GM12878 (cell line): ENCODE results near the gene FBXL7. TPM values are rescaled to one million over a fixed set of nuclear protein-coding genes. Genes with fewer than 3 reads are reported as not detected.

Experiments
- ATAC-seq: fragments of 200-7000 bp; cut with Tn5 transposase; 3 replicates; pipeline ENCODE4 v1.9.1; 2020; ENCODE audit warnings: mild to moderate bottlenecking, moderate library complexity
- BruUV-seq: library from RNA; stranded (reverse); fragments of 400-500 nt; replicated peaks from 2 replicates; lab custom pipeline; 2021; lab: Mats Ljungman, UMichigan
- CTCF ChIA-PET: fragments of 300-600 bp; sonication (Branson Sonifier 250); formaldehyde crosslinking; extraction: SDS; loops from one replicate; lab custom pipeline; 2021; ENCODE audit warnings: inconsistent platforms; lab: Yijun Ruan, JAX
- POLR2A ChIA-PET: fragments of 350-600 bp; formaldehyde crosslinking; extraction: SDS; loops from one replicate; lab custom pipeline; 2021; ENCODE audit warnings: inconsistent platforms; lab: Charles Lee
- RAD21 ChIA-PET: fragments of 300-600 bp; sonication (Branson Sonifier 250); formaldehyde crosslinking; loops from one replicate; lab custom pipeline; 2023; ENCODE audit warnings: antibody characterized with exemption; ENCODE audit not compliant: unreplicated experiment; lab: Charles Lee
- SMC1A ChIA-PET: fragments of 300-600 bp; sonication (Branson Sonifier 250); formaldehyde crosslinking; loops from one replicate; lab custom pipeline; 2023; ENCODE audit not compliant: unreplicated experiment, uncharacterized antibody; lab: Charles Lee
- DNase-seq: peaks from one replicate; pipeline ENCODE4 v3.0.0-alpha.2; 2011; ENCODE audit warnings: low read depth, low spot score
- FAIRE-seq: peaks from 3 replicates; lab custom pipeline; 2011; peaks lifted over from hg19 to GRCh38; lab: Jason Lieb, UNC
- H2AFZ ChIP-seq: 2 replicates; pipeline ENCODE4 v1.6.0; 2011; ENCODE audit warnings: low read depth, low read length, control low read depth; ENCODE audit not compliant: control insufficient read depth
- H3K27ac ChIP-seq: 2 replicates; pipeline ENCODE4 v1.5.1; 2011; ENCODE audit warnings: control low read depth; ENCODE audit not compliant: control insufficient read depth, insufficient read depth
- H3K27me3 ChIP-seq, 2 experiments: replicated peaks in 1 of 2; 2 replicates each; pipeline versions ENCODE4 v1.6.0 to v1.6.1; 2011; ENCODE audit warnings: low read length in 1 of 2; ENCODE audit not compliant: control insufficient read depth in 2 of 2, insufficient read depth in 2 of 2
- H3K36me3 ChIP-seq, 2 experiments: 2 replicates each; pipeline ENCODE4 v1.5.1; 2011; ENCODE audit warnings: low read length in 1 of 2; ENCODE audit not compliant: control insufficient read depth in 2 of 2, insufficient read depth in 2 of 2
- H3K4me1 ChIP-seq: 2 replicates; pipeline ENCODE4 v1.6.1; 2011; ENCODE audit warnings: mild to moderate bottlenecking, low read length, moderate library complexity, mixed read lengths; ENCODE audit not compliant: control insufficient read depth, insufficient read depth
- H3K4me2 ChIP-seq: 2 replicates; pipeline ENCODE4 v1.6.0; 2011; ENCODE audit warnings: control low read depth; ENCODE audit not compliant: control insufficient read depth, insufficient read depth
- H3K4me3 ChIP-seq: fragments of 200-600 bp; sonication (generic); 2 replicates; pipeline ENCODE4 v1.5.1; 2016
- H3K79me2 ChIP-seq: 2 replicates; pipeline ENCODE4 v1.6.0; 2011; ENCODE audit warnings: low read length; ENCODE audit not compliant: control insufficient read depth, insufficient read depth
- H3K9ac ChIP-seq: 2 replicates; pipeline ENCODE4 v1.8.0; 2011; ENCODE audit warnings: low read length, control low read depth, mixed read lengths; ENCODE audit not compliant: control insufficient read depth, insufficient read depth
- H3K9me3 ChIP-seq: replicated peaks from 3 replicates; pipeline ENCODE4 v1.5.1; 2011; ENCODE audit warnings: mild to moderate bottlenecking, low read length; ENCODE audit not compliant: control insufficient read depth, insufficient read depth
- H4K20me1 ChIP-seq: 2 replicates; pipeline ENCODE4 v1.6.0; 2011; ENCODE audit not compliant: control insufficient read depth, insufficient read depth
- BRCA1 ChIP-seq: IDR thresholded peaks from 2 replicates; pipeline ENCODE4 v1.6.1; 2011; ENCODE audit warnings: low read depth, low read length, improper control_type of control experiment
- HDGF ChIP-seq: fragments of 450-650 bp; IDR thresholded peaks from 2 replicates; pipeline ENCODE4 v1.6.1; 2016; ENCODE audit warnings: antibody characterized with exemption
- MYC ChIP-seq: IDR thresholded peaks from 2 replicates; pipeline ENCODE4 v1.6.1; 2011; ENCODE audit warnings: mild to moderate bottlenecking, low read length, moderate library complexity, inconsistent platforms; ENCODE audit not compliant: insufficient read depth, insufficient replicate concordance, insufficient read length, severe bottlenecking
- NR2C1 ChIP-seq: fragments of 450-650 bp; IDR thresholded peaks from 2 replicates; pipeline ENCODE4 v1.6.1; 2017; ENCODE audit warnings: antibody characterized with exemption, mild to moderate bottlenecking, moderate library complexity
- NR2C2 ChIP-seq: IDR thresholded peaks from 2 replicates; pipeline ENCODE4 v1.6.1; 2011; ENCODE audit warnings: borderline replicate concordance, low read depth; ENCODE audit not compliant: control insufficient read depth, insufficient read length
- PAX5 ChIP-seq: IDR thresholded peaks from 2 replicates; pipeline ENCODE4 v1.6.1; 2011; ENCODE audit warnings: low read depth, low read length, borderline replicate concordance
- RAD21 ChIP-seq: IDR thresholded peaks from 2 replicates; pipeline ENCODE4 v1.6.1; 2011; ENCODE audit warnings: mild to moderate bottlenecking, low read depth, low read length, moderate library complexity; ENCODE audit not compliant: insufficient read depth
- RB1 ChIP-seq: fragments of 450-650 bp; formaldehyde crosslinking; IDR thresholded peaks from 2 replicates; pipeline ENCODE4 v1.6.1; 2017; ENCODE audit warnings: mild to moderate bottlenecking, borderline replicate concordance
- STAT3 ChIP-seq: IDR thresholded peaks from 2 replicates; pipeline ENCODE4 v1.6.1; 2011; ENCODE audit warnings: low read depth, low read length, improper control_type of control experiment
- TAF1 ChIP-seq: IDR thresholded peaks from 2 replicates; pipeline ENCODE4 v1.6.1; 2011; ENCODE audit warnings: mild to moderate bottlenecking, low read depth, low read length, borderline replicate concordance
- ZNF217 ChIP-seq: fragments of 450-650 bp; IDR thresholded peaks from 2 replicates; pipeline ENCODE4 v1.6.1; 2017; ENCODE audit warnings: antibody characterized with exemption, mild to moderate bottlenecking
- ZSCAN29 ChIP-seq: fragments of 450-650 bp; IDR thresholded peaks from 2 replicates; pipeline ENCODE4 v1.6.1; 2017; ENCODE audit warnings: mild to moderate bottlenecking, moderate library complexity
- in situ Hi-C: fragments of 300-500 bp; cut with MboI; formaldehyde crosslinking; loops from 9 replicates; pipeline ENCODE4 v1.14.3; 2018; ENCODE audit warnings: mixed read lengths
- intact Hi-C: fragments of 100-400 bp; cut with micrococcal nuclease; formaldehyde crosslinking; loops from one replicate; pipeline ENCODE4 v1.14.2; 2022; ENCODE audit not compliant: unreplicated experiment
- polyA plus RNA-seq, 11 experiments: library from polyadenylated mRNA; depleted of rRNA in 4 of 11; unstranded in 6 of 11; stranded (reverse) in 5 of 11; fragments of >200 nt; fragmentation: Nextera tagmentation in 4 of 11; fragmentation: Illumina TruSeq in 1 of 11; extraction: Ambion mirVana in 4 of 11; extraction: Trizol in 1 of 11; gene quantifications; 1 replicate in 1 of 11; 2 replicates in 10 of 11; pipeline versions ENCODE4 v1.2.1 to v1.2.3, GENCODE V29; 2011 to 2016; ENCODE audit warnings: inconsistent platforms in 2 of 11, missing spikeins in 2 of 11, low read depth in 1 of 11
- total RNA-seq, 4 experiments: library from RNA; depleted of rRNA in 3 of 4; stranded (reverse); fragments of >200 nt in 3 of 4; fragmentation: Illumina TruSeq in 1 of 4; extraction: Trizol in 1 of 4; gene quantifications; 2 replicates each; pipeline versions ENCODE4 v1.2.1 to v1.2.3, GENCODE V29; 2013 to 2021
- TF ChIP-seq, protein P1 (sequence below), 3 experiments: IDR thresholded peaks in 2 of 3; conservative IDR thresholded peaks in 1 of 3; 2 replicates each; pipeline ENCODE4 v1.5.1; 2011; ENCODE audit warnings: low read depth in 3 of 3, low read length in 3 of 3, mild to moderate bottlenecking in 3 of 3, control low read depth in 2 of 3, moderate library complexity in 2 of 3, inconsistent platforms in 1 of 3, mixed read lengths in 1 of 3; ENCODE audit not compliant: control insufficient read depth in 2 of 3, insufficient read depth in 1 of 3; ENCODE audit errors: extremely low read depth in 1 of 3
- TF ChIP-seq, protein P2 (sequence below): fragments of 450-650 bp; IDR thresholded peaks from 2 replicates; pipeline ENCODE4 v1.6.1; 2017; ENCODE audit warnings: borderline replicate concordance
- TF ChIP-seq, protein P3 (sequence below): IDR thresholded peaks from 2 replicates; pipeline ENCODE4 v1.6.1; 2011; ENCODE audit warnings: low read depth, mild to moderate bottlenecking, low read length, moderate library complexity, borderline replicate concordance; ENCODE audit errors: extremely low read depth
- TF ChIP-seq, protein P4 (sequence below): fragments of 450-650 bp; IDR thresholded peaks from 2 replicates; pipeline ENCODE4 v1.6.1; 2016; ENCODE audit warnings: mild to moderate bottlenecking, moderate library complexity, borderline replicate concordance
- TF ChIP-seq, protein P5 (sequence below): IDR thresholded peaks from 2 replicates; pipeline ENCODE4 v1.6.1; 2012; ENCODE audit warnings: low read depth, low read length, improper control_type of control experiment

FBXL7 gene
- total and polyA plus RNA-seq, 10 of the 15 experiments (the other 5 are each of a cell fraction or from before 2014, with no cell fraction given) = 0.03 to 0.44 (median 0.16) TPM

DNA sequence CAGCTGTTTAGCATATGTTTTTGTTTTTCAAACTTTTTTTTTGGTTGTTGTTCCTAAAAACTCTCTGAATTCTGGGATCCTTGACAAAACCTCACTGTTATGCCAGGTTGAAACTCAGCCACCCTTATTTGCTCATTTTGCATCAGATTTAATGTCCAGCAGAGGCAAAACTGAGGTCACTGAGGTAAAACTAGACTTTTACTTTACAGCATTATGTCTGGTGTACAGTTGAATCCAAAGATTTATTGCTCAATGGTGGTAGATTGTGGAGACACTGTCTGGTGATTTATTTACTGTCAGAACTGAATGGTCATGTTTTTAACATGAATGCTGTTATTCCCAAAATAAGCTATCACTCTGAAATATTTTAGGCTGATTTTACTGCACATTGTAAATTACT lies 87.9 kb downstream of the FBXL7 start:
- Histone ChIP-seq H3K4me2 (no peak overlapping the region), H3K27ac (no peak overlapping the region), H2AFZ (no peak overlapping the region), H3K36me3 (no peaks in the 10 kb centered on the region), H3K79me2 (no peaks in the 10 kb centered on the region), H3K27me3 (no peaks in the 10 kb centered on the region), H3K4me3 (no peak overlapping the region), H3K9me3 (no peaks in the 10 kb centered on the region), H3K4me1 (no peaks in the 10 kb centered on the region), H3K9ac (no peak overlapping the region), H4K20me1 (no peaks in the 10 kb centered on the region)
- intact Hi-C loops = no loop called here
- in situ Hi-C loops = no loop called here
- CTCF ChIA-PET = no interaction called here
- POLR2A ChIA-PET = no interaction called here
- DNase-seq (no peak), ATAC-seq (no peak), FAIRE-seq (no peak)
- RAD21 ChIA-PET = no interaction called here
- SMC1A ChIA-PET = no interaction called here
- no TSS peak for BruUV-seq
- TF ChIP-seq TAF1 = no peak
- TF ChIP-seq ZNF217 = no peak
- no peak for TF ChIP-seq NR2C1
- TF ChIP-seq BRCA1 = no peak
- TF ChIP-seq, protein P1, sequence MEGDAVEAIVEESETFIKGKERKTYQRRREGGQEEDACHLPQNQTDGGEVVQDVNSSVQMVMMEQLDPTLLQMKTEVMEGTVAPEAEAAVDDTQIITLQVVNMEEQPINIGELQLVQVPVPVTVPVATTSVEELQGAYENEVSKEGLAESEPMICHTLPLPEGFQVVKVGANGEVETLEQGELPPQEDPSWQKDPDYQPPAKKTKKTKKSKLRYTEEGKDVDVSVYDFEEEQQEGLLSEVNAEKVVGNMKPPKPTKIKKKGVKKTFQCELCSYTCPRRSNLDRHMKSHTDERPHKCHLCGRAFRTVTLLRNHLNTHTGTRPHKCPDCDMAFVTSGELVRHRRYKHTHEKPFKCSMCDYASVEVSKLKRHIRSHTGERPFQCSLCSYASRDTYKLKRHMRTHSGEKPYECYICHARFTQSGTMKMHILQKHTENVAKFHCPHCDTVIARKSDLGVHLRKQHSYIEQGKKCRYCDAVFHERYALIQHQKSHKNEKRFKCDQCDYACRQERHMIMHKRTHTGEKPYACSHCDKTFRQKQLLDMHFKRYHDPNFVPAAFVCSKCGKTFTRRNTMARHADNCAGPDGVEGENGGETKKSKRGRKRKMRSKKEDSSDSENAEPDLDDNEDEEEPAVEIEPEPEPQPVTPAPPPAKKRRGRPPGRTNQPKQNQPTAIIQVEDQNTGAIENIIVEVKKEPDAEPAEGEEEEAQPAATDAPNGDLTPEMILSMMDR (IDR thresholded peaks at IDR 0.05 in 2 of 3, conservative IDR thresholded peaks at IDR 0.05 in 1 of 3; ENCODE audit: control insufficient read depth in 2 of 3, extremely low read depth in 1 of 3, insufficient read depth in 1 of 3, low read depth in 3 of 3, low read length in 3 of 3) = no peak
- TF ChIP-seq RB1 = no peak
- TF ChIP-seq ZSCAN29 = no peak
- no peak for TF ChIP-seq PAX5
- TF ChIP-seq, protein P2, sequence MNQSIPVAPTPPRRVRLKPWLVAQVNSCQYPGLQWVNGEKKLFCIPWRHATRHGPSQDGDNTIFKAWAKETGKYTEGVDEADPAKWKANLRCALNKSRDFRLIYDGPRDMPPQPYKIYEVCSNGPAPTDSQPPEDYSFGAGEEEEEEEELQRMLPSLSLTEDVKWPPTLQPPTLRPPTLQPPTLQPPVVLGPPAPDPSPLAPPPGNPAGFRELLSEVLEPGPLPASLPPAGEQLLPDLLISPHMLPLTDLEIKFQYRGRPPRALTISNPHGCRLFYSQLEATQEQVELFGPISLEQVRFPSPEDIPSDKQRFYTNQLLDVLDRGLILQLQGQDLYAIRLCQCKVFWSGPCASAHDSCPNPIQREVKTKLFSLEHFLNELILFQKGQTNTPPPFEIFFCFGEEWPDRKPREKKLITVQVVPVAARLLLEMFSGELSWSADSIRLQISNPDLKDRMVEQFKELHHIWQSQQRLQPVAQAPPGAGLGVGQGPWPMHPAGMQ = no peak
- TF ChIP-seq, protein P3, sequence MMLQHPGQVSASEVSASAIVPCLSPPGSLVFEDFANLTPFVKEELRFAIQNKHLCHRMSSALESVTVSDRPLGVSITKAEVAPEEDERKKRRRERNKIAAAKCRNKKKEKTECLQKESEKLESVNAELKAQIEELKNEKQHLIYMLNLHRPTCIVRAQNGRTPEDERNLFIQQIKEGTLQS = no peak
- TF ChIP-seq MYC = no peak
- TF ChIP-seq RAD21 = no peak
- no peak for TF ChIP-seq NR2C2
- TF ChIP-seq STAT3 = no peak
- TF ChIP-seq HDGF = no peak
- TF ChIP-seq, protein P4, sequence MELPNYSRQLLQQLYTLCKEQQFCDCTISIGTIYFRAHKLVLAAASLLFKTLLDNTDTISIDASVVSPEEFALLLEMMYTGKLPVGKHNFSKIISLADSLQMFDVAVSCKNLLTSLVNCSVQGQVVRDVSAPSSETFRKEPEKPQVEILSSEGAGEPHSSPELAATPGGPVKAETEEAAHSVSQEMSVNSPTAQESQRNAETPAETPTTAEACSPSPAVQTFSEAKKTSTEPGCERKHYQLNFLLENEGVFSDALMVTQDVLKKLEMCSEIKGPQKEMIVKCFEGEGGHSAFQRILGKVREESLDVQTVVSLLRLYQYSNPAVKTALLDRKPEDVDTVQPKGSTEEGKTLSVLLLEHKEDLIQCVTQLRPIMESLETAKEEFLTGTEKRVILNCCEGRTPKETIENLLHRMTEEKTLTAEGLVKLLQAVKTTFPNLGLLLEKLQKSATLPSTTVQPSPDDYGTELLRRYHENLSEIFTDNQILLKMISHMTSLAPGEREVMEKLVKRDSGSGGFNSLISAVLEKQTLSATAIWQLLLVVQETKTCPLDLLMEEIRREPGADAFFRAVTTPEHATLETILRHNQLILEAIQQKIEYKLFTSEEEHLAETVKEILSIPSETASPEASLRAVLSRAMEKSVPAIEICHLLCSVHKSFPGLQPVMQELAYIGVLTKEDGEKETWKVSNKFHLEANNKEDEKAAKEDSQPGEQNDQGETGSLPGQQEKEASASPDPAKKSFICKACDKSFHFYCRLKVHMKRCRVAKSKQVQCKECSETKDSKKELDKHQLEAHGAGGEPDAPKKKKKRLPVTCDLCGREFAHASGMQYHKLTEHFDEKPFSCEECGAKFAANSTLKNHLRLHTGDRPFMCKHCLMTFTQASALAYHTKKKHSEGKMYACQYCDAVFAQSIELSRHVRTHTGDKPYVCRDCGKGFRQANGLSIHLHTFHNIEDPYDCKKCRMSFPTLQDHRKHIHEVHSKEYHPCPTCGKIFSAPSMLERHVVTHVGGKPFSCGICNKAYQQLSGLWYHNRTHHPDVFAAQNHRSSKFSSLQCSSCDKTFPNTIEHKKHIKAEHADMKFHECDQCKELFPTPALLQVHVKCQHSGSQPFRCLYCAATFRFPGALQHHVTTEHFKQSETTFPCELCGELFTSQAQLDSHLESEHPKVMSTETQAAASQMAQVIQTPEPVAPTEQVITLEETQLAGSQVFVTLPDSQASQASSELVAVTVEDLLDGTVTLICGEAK = no peak
- TF ChIP-seq, protein P5, sequence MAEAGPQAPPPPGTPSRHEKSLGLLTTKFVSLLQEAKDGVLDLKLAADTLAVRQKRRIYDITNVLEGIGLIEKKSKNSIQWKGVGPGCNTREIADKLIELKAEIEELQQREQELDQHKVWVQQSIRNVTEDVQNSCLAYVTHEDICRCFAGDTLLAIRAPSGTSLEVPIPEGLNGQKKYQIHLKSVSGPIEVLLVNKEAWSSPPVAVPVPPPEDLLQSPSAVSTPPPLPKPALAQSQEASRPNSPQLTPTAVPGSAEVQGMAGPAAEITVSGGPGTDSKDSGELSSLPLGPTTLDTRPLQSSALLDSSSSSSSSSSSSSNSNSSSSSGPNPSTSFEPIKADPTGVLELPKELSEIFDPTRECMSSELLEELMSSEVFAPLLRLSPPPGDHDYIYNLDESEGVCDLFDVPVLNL = no peak
